HG03108 (cell line): ENCODE data around the gene DOCK11.

Experiments used
- ATAC-seq: cut with Tn5 transposase; IDR thresholded peaks from one replicate; pipeline ENCODE4 v1.9.1; 2021; ENCODE audit warnings: moderate library complexity; ENCODE audit not compliant: unreplicated experiment

DOCK11 gene

DNA sequence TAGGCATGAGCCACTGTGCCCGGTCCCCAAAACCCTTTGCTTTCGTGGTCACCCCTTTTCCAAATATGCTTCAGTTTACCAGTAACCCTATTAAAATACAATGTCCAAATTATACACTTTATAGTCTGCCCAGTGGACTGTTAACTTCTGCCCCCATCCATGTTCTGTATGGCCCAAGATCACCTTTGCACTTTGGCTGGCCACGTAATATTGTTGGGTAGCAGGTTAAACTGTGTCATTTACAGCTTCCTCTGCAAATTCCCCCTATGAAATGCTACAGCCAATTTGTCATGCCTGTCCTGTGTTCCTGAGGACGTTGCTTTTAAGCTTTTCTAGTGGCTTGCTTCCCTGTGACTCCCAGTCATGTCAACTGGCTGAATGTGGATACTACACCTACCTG, 130.7 kb downstream of the DOCK11 start:
- no peak for ATAC-seq

DNA sequence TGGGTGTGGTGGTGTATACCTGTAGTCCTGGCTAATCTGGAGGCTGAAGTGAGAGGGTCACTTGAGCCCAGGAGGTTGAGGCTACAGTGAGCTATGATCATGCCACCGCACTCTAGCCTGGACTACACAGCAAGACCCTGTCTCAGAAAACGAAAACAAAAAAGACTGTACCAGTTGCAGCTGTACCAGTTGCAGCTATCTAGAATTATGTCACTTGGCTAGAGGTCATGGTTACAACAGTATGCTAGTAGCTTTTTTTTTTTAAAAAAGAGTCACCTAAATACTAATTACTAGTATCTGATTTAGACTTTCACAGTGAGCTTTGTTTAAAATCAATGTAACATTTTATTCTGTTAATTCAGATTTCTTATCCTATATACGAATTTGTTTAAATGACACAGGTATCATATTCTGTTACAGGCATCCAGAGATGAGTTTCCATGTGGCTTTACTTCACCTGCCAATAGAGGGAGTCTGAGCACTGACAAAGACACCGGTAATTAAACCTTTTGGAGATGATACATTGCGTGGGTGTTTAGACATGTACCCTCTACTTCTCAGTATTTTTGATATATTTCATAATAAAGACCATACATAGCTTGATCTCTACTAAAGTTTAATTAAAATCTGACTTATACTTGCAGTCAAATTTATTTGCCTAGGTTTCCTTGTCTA, 131.6 kb downstream of the DOCK11 start:
- ATAC-seq = no peak

DNA sequence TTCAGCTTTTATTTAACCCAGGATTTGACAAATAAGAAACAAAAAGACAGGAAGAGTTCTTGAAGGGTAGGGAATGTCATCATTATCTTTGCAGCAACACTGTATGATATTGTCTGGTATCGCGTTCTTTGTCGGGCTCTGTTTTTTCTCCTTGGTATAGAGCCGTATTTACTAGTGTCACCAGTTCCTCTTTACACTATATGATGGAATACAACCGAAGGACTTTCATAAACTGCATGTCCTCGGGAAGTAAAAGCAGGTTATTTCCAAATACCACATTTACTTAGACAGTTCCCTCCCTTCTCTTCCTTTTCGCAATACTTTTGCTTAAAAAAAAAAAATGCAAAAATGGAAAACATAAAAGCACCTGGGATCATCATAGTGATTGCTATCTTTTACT, 135.2 kb downstream of the DOCK11 start:
- no peak for ATAC-seq

DNA sequence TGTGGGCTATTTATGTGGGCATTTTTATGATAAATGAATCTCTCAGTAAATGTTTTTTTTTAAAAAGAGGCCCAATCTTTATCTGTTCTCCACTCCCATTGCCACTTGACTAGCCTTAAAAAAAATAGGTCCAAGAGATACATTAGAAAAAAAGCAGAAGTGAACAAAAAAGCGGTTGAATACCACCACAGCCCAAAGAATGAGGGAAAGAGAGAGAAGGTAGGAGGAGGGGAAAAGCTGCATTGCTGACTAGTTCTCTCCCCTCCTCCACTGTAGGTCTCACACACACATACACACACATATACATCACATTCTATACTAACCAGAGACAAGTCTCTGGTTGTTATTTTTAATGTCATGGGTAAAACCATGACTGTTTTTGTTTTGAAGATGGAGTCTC, 136.0 kb downstream of the DOCK11 start:
- ATAC-seq = no peak

DNA sequence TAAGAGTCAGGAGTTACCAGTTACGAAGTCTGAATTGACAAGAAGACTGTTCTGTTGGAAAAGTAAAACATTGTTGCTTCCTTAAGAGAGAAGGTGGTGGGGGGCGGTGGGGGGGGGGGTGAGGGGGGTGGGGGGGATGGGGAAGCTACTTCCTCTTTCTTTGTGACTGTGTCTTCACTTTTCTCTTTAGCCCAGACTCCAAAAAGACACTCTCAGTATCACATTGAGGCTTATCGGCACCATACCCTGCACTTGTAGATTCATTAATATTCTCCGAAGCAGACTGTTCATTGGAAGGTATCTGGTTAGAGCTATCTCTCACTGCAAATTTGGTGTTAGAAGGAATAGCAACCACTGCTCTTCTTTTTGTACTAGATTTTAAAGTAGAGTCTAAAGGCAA, 137.2 kb downstream of the DOCK11 start:
- ATAC-seq = no peak

DNA sequence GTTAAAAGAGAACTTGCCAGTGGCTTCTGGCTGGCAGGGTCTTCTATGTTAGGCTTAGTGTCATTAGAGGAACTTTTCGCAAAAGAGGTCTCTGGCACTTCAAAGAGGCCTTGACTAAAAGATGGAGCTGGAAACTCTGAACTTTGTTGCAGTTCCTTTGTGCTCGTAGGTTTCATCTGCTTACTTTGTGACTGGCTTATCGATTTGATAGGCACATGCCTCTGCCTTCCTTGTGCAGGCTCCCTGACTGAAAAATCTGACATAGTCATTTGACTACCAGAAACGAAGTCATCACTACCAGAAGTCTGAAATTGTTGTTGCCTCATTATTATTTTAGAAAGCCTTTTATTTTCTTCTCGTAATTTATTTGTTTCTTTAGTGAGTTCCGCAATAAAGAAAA, 137.9 kb downstream of the DOCK11 start:
- no peak for ATAC-seq

DNA sequence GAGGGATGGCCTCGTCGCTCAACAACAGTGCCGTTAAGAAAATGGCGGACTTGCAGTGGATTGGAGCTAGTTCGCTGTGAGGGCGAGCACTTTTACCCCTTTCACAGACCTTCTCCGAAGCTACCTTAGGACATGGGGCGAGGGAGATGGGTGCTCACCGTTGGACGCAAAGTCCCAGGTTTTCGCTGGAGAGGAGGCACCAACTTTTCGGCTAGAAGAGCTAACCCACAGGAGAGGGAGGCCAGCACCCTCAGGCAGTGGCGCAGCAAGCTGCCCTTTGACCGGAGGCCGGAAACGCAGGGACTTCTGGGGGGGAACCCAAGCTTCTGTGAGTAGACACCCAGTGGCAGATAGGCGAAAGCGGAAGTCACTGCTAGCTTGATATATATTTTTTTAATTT, 138.7 kb downstream of the DOCK11 start:
- no peak for ATAC-seq

DNA sequence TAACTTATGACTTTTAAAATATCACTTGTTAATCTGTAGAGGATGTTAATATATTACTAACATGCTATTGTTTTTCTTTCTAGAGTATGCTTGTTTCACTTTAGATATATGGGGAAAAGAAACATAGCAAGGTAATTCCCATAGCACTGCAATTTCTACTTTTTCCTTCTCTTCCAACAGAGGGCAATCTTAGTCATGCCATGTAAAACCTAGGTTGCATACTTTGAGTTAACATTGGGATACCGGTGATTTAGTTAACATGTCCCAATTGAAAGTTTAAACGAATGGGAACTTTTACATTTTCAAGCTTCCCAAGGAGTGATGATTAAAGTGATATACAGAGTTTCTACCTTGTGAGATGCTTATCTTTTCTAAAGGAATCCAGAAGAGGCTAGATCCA, 142.4 kb downstream of the DOCK11 start:
- ATAC-seq = no peak

DNA sequence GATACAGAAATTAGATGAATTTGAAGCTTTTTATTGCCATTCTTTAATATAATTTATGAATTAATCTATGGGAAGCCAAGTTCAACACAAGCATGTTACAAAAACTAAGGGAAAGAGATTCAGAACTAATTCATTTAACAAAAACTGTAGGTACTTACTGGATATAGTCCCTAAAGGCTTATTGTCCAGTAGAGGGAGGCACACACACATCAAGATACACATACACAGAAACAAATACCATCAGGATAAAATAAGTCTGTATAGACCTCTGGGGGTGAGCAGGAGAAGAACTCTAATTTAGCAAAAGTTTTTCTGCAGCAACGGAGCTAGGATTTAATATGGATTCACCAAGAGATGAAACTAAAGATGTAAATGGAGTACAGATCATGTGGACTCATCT, 148.8 kb downstream of the DOCK11 start:
- no peak for ATAC-seq

DNA sequence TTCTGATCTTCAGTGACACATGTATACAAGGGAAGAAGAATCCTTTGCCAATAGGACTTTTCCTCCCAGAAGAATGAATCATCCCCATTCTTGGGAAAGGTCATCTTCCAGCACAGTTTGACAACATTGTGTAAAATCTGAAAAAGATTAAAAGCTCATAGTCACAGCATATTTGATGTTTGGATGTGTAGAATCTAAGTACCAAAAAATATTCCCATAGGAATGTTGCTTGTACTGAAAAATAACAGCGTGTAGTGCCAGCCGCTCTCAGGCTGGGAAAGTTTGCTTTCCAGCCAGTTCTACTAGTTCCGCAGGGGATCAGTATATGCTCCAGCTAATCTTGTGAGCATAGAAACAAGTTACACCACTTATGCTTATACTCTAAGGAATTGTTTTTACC, 157.1 kb downstream of the DOCK11 start:
- no peak for ATAC-seq

DNA sequence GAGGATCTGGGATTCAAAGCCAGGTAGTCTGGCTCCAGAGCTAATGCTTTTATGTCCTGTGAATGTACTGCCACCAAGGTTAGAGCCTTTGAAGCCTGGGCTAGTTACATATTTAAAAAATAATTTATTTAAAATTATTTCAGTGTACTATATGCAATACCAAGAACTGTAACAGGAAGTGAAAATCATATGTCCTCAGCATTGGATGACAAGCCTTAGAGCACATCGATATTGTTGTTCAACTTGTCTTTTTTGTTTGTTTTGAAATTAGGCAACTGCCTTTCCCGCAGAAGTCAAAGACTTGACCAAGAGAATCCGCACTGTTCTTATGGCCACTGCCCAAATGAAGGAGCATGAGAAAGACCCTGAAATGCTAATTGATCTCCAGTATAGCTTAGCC, 158.7 kb downstream of the DOCK11 start:
- no peak for ATAC-seq

DNA sequence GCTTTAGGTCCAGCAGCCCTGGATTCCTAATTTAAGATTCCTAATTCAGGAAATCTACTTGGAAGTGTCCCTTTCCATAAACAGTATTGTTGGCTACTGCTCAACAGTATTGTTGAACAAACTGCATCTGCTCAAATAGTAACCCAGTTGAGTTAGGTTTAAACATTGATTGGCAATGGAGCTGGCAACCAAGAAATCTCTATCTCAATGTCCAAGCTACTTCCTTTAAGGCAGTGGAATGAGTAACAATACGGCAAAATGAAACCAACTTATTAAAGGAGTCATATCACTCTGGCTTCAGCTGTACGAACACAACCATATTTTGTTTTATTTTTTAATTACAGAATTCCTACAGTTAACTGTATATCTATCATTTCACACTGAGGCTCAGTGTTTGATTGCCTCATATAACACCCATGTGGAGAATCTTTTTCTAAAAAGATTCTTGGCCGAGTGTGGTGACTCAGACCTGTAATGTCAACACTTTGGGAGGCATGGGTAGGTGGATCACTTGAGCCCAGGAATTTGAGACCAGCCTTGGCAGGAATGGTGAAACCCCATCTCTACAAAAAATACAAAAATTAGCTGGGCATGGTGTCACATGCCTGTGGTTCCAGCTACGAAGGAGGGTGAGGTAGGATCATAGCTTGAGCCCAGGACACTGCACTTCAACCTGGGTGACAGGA, 160.1 kb downstream of the DOCK11 start:
- ATAC-seq = no peak

DNA sequence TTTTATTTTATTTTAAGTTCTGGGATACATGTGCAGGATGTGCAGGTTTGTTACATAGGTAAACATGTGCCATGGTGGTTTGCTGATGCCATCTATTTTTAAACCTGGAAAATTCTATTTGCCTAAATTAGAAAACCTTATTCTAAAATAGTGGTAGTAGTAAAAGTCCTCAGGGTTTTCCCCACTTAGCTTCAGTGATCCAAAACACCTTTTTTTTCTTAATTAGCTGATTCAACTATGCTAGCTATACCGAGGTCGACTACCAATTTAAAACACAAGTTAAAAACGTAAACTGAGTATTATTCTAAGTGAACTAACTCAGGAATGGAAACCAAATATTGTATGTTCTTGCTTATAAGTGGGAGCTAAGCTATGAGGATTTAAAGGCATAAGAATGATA, 161.8 kb downstream of the DOCK11 start:
- ATAC-seq = no peak

DNA sequence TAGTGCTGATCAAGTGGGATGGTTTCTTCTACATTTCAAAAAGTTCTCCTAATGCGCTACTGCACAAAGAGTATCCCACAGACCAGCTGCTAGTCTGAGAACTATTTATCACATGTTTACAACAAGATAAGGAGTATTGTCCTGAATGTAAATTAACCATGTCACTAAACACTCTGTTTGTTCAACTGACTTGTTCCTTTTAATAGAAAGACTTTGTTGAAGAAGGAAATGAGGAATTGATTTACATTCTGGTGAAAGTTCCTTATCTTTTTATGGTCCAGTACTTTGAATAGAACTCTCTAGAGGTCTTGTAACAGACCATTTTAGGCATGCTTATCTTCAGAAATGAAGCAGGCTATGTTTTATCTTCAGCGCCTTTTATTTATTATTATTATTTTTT, 164.5 kb downstream of the DOCK11 start:
- no peak for ATAC-seq

DNA sequence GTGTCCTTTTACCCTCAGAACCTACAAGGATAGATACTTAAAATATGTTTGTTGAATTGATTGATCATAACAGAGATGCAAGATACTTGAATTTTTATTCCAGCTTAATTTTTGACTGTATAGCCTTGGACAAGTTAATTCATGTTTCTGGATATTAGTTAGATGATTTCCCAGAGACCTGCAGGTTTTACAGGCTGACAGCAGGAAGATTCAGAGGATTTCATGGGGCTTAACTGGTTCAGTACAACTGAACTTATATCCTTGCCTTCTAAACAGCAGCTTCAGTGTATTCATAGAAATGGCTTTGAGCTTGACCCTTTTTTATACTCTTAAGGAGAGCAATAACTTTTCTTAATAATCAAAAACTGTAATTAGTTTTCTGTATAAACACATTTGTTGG, 169.6 kb downstream of the DOCK11 start:
- ATAC-seq = no peak

DNA sequence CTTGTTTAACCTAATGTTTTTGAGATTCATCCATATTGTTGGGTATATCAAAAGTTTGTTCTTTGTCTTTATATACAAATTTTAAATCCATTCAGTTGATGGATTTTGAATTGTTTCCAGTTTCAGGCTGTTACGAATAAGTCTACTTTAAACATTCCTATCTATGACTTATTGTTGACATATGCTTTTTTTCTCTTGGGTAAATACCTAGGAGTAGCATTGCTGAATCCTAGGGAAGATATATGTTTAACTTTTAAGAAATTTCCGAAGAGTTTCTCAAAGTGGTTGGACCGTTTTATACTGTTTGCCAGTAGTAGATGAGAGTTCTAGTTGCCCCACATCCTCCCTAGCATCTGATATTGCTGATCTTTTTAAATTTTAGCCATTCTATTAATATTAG, 170.9 kb downstream of the DOCK11 start:
- no peak for ATAC-seq

DNA sequence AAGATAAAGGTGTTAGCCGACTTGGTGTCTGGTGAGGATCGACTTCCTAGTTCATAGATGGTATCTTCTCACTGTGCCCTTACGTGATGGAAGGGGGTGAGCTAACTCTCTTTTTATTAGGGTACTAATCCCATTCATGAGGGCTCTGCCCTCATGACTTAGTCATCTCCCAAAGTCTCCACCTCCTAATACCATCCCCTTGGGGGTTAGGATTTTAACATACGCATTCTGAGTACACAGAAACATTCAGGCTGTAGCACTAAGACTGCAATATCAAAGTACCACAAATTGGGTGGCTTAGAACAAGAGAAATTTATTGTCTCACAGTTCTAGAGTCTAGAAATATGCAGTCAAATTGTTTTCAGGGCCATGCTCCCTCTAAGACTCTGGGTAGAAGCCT, 173.8 kb downstream of the DOCK11 start:
- ATAC-seq = no peak

DNA sequence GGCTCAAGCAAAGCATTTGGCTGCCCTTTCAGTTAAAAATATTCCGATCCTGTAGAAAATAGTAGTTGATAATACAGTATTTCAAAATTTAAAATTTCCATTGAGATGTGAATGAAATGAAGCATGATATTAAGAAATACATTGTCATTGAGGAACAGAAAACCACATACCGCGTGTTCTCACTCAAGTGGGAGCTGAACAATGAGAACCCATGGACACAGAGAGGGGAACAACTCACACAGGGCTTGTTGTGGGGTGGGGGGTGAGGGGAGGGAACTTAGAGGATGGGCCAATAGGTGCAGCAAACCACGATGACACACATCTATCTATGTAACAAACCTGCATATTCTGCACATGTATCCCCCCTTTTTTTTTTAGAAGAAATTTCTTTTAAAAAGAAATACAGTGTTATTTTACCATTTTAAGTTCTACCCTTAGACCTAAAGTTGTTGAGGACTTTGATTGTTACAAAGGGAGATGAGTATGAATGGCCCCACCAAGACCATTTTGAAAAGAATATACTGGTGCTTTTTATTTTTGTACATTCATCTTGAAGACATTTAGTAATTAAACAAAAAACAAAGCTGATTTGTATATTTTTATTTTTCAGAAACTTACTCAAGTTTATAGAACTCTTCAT, 179.8 kb downstream of the DOCK11 start:
- no peak for ATAC-seq

DNA sequence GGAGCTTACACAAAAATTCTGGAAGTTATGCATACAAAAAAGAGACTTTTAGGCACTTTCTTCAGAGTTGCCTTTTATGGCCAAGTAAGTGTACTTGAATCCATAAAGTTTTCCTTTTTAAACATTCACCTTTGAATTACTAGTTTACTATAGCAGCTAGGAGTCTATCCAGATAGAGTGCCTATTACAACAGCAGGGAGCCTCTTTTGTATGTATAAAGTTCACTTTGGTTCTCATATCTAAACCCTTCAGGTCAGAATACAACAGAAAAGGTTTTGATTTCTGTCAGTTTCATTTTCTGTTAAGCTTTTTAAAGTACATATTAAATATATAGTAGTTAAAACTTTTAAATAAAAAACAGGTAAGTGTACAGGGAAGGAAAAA, 180.3 kb downstream of the DOCK11 start:
- ATAC-seq = no peak

DNA sequence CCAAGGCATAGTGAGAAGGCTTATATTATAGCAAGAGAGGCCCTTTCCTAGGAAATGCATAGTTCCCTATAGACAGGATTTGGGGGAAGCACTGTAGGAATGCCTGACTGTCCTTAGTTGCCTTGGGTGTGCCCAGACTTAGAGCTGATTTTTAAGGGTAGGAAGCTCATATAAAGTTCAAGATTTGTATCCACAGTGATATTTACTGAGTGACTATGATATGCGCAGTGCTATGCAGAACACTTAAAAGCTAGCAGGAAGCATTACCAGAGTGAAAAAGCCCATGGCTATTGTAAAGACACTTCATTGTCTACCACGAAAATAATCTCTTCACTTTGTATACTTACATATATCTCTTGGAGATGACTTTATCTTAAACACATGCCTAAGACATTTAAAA, 181.7 kb downstream of the DOCK11 start:
- ATAC-seq = no peak

DNA sequence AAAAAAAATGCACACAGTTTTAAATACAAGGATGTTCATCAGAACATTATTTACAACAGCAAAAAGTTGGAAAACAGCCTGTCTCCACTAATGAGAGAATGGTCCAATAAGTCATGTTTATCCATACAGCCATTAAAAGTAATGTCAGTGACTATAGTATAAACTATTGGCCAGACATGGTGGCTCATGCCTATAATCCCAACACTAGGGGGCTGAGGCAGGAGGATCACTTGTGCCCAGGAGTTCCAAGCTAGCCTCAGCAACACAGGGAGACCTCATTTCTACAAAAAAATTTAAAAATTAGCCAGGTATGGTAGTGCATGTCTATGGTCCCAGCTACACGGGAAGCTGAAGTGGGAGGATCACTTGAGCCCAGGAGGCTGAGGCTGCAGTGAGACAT, 183.7 kb downstream of the DOCK11 start:
- no peak for ATAC-seq

DNA sequence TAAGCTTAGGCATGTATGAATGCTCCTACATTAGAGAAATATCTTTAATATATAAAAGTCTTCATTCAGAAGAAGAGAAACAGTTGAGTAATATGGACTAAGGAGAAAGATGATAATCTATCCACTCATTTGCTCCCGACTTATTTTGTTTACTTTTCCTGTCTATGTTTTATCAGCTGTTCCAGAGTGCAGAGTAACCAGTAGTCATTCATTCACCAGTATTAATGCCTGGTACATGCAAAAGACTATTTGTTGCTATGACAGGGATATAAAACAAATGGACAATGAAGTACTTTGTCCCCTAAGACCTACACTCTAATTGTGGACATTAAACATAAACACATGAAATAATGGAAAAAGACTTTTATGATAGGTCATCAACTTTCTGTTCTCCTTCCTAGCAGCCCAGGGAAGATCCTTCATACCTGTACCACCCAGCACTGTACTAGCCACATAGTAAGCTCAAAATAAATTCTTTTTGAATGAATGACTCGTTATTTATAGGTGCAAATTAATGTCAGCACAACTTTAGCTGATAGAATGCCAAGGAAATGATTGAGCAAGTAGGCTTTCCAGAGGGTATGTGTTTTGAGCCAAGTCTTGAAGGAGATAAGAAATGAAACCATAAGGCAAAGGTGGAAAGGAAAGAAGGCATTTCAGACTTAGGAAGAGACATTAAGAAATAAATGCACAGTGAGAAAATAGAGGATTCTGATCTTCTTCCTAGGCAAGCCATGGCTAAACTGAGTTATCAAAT, 186.8 kb downstream of the DOCK11 start:
- ATAC-seq = no peak
